ENCODE measurements around the gene USP15. TPM values are rescaled to one million over a fixed set of nuclear protein-coding genes. Genes with fewer than 3 reads are reported as not detected.

The USP15 gene
- total and polyA plus RNA-seq, 2 of the 8 experiments (the other 6 are each of a cell fraction or from before 2014, with no cell fraction given), result 12.7 to 38.6 TPM

DNA sequence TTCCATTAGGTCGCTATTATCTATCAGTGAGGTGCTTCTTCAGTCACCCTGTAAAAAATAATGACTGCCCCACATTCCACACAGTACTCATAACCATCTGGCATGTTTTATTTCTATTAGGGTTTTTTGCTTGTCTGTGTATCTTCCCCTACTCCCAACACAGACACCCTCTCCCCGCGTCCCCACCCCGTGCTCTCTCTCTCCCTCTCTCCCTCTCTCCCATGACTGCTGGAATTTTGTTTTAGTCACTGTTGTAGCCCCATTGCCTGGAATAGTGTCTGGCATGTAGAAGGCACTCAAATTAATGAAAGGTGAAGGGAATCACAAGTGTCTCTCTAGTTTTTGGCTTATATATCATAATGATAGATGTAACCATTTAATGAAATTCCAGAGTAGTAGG lies 103.3 kb downstream of the USP15 start:
- Histone ChIP-seq H3K27ac (ENCODE audit: low read depth, low read length) (no peak overlapping the region), H3K4me2 (ENCODE audit: insufficient read depth in 1 of 2, low read depth in 2 of 2, low read length in 2 of 2) (no peak overlapping the region), H2BK15ac (ENCODE audit: low read length) (no peak overlapping the region), H3K9me3 (ENCODE audit: insufficient read depth in 2 of 2, low read depth in 1 of 2, low read length in 1 of 2) (no peaks in the 10 kb centered on the region), H3K18ac (ENCODE audit: extremely low read depth, low read length) (no peak overlapping the region), H3K79me2 (ENCODE audit: control insufficient read depth in 1 of 2, insufficient read depth in 2 of 2, low read length in 2 of 2) (no peaks in the 10 kb centered on the region), H3K4ac (replicated peaks; ENCODE audit: insufficient read length, low read depth, low read length) (no peak overlapping the region), H3K9ac (replicated peaks in 1 of 4; ENCODE audit: extremely low read depth in 1 of 4, low read depth in 3 of 4, low read length in 3 of 4) (no peak overlapping the region), H4K20me1 (replicated peaks in 1 of 2; ENCODE audit: control insufficient read depth in 1 of 2, insufficient read depth in 2 of 2, low read length in 2 of 2) (no peaks in the 10 kb centered on the region), H3K4me3 (ENCODE audit: extremely low read depth in 1 of 4, insufficient read depth in 2 of 4, low read depth in 3 of 4, low read length in 4 of 4) (no peak overlapping the region), H2BK5ac (ENCODE audit: low read depth, low read length) (no peak overlapping the region), H3K23me2 (ENCODE audit: low read depth, low read length) (no peaks in the 10 kb centered on the region), H3K23ac (ENCODE audit: insufficient read length) (no peak overlapping the region), H2BK12ac (ENCODE audit: low read depth, low read length) (no peak overlapping the region), H4K5ac (ENCODE audit: insufficient read length, low read depth, low read length) (no peak overlapping the region), H4K91ac (replicated peaks; ENCODE audit: insufficient read length, low read length) (no peak overlapping the region), H2BK120ac (replicated peaks; ENCODE audit: low read depth, low read length) (no peak overlapping the region), H3K14ac (ENCODE audit: insufficient read length) (no peak overlapping the region), H2BK20ac (ENCODE audit: low read length) (no peak overlapping the region), H3K56ac (replicated peaks; ENCODE audit: insufficient read length, low read depth, low read length) (no peak overlapping the region), H3K36me3 (ENCODE audit: control insufficient read depth in 2 of 4, insufficient read depth in 4 of 4, low read length in 3 of 4) (no peaks in the 10 kb centered on the region; a peak in 1 of 8 replicates), H3K27me3 (replicated peaks in 1 of 4; ENCODE audit: control insufficient read depth in 3 of 4, extremely low read depth in 1 of 4, insufficient read depth in 3 of 4, low read length in 3 of 4) (no peaks in the 10 kb centered on the region), H2AFZ (ENCODE audit: low read length) (no peak overlapping the region), H3K4me1 (replicated peaks in 1 of 4; ENCODE audit: control insufficient read depth in 3 of 4, insufficient read depth in 4 of 4, low read length in 3 of 4) (no peaks in the 10 kb centered on the region), H2AK5ac (ENCODE audit: low read depth, low read length) (no peak overlapping the region), H4K8ac (ENCODE audit: extremely low read depth, insufficient read depth, low read length) (no peak overlapping the region), H3K79me1 (ENCODE audit: low read depth, low read length) (no peaks in the 10 kb centered on the region)
- no peak for DNase-seq (ENCODE audit: low read depth in 1 of 2, low spot score in 2 of 2)
- 96% methylated on average over 4 of the region's 4 CpGs; no CpG with 5 or more reads in 1 of the 2 experiments for WGBS, 2 experiments (ENCODE audit: extremely low coverage in 1 of 2, insufficient coverage in 1 of 2, insufficient read length in 1 of 2, insufficient replicate concordance in 2 of 2, low coverage in 1 of 2, low lambda C conversion rate in 2 of 2, missing lambda C conversion rate in 1 of 2)
- ChIA-PET CTCF (ENCODE audit: partially characterized antibody) (no interaction called here), POLR2A (ENCODE audit: partially characterized antibody) (no interaction called here)
- TF ChIP-seq MAFK (IDR thresholded peaks at IDR 0.05; ENCODE audit: low read depth, low read length), result no peak
- no peak for TF ChIP-seq FOSL1 (IDR thresholded peaks at IDR 0.05; ENCODE audit: insufficient read depth, low read depth, low read length)
- TF ChIP-seq, protein P1, sequence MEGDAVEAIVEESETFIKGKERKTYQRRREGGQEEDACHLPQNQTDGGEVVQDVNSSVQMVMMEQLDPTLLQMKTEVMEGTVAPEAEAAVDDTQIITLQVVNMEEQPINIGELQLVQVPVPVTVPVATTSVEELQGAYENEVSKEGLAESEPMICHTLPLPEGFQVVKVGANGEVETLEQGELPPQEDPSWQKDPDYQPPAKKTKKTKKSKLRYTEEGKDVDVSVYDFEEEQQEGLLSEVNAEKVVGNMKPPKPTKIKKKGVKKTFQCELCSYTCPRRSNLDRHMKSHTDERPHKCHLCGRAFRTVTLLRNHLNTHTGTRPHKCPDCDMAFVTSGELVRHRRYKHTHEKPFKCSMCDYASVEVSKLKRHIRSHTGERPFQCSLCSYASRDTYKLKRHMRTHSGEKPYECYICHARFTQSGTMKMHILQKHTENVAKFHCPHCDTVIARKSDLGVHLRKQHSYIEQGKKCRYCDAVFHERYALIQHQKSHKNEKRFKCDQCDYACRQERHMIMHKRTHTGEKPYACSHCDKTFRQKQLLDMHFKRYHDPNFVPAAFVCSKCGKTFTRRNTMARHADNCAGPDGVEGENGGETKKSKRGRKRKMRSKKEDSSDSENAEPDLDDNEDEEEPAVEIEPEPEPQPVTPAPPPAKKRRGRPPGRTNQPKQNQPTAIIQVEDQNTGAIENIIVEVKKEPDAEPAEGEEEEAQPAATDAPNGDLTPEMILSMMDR (IDR thresholded peaks at IDR 0.05; ENCODE audit: control extremely low read depth in 1 of 3, insufficient read depth in 1 of 3, low read depth in 1 of 3, low read length in 3 of 3), result no peak
- no peak for TF ChIP-seq TAF7 (optimal IDR thresholded peaks at IDR 0.05; ENCODE audit: borderline replicate concordance, low read depth, low read length)
- no peak for TF ChIP-seq TBP (IDR thresholded peaks at IDR 0.05; ENCODE audit: low read depth, low read length)
- FAIRE-seq, result no peak

Data from H1 (cell line).